Adrenal gland (tissue), 12 donors: ENCODE results near the gene COQ3. TPM values are rescaled to one million over a fixed set of nuclear protein-coding genes. Genes with fewer than 3 reads are reported as not detected.
"Not testable (repeated sequence)": the region's sequence is repeated elsewhere in the genome, so short reads cannot be mapped to it uniquely, and the experiment has no call there.

Experiments used
- DNase-seq, 7 donors: peaks; one replicate each; pipeline ENCODE4 v3.0.0-alpha.2; 2019 to 2020
- H3K27ac ChIP-seq, 5 donors: fragments of 200-600 bp; sonication (generic) in 4 of 5; 1 replicate in 3 of 5; 2 replicates in 2 of 5; pipeline versions ENCODE4 v1.5.1 to v1.8.0; 2016 to 2020; ENCODE audit warnings: mild to moderate bottlenecking in 1 of 5
- H3K27me3 ChIP-seq: fragments of 200-600 bp; 2 replicates; pipeline ENCODE4 v1.8.0; 2021
- H3K36me3 ChIP-seq, 2 donors: fragments of 200-600 bp; replicated peaks in 1 of 2; 1 replicate in 1 of 2; 2 replicates in 1 of 2; pipeline versions ENCODE4 v1.5.1 to v1.8.0; 2018 to 2022
- H3K4me1 ChIP-seq, 2 donors: fragments of 200-600 bp; replicated peaks in 1 of 2; 1 replicate in 1 of 2; 2 replicates in 1 of 2; pipeline versions ENCODE4 v1.5.1 to v1.8.0; 2018 to 2021
- H3K4me3 ChIP-seq, 4 donors: fragments of 200-600 bp; sonication (generic) in 3 of 4; one replicate each; pipeline ENCODE4 v1.5.1; 2016 to 2018
- H3K9me3 ChIP-seq, 3 donors: fragments of 200-600 bp; sonication (generic) in 1 of 3; replicated peaks in 1 of 3; 1 replicate in 2 of 3; 2 replicates in 1 of 3; pipeline versions ENCODE4 v1.5.1 to v1.8.0; 2016 to 2021
- CTCF ChIP-seq, 6 experiments: fragments of 450-650 bp in 4 of 6; fragments of 200-600 bp in 2 of 6; sonication (generic) in 1 of 6; IDR thresholded peaks; 1 replicate in 5 of 6; 2 replicates in 1 of 6; pipeline versions ENCODE4 v1.5.1 to v1.8.0; 2016 to 2021; ENCODE audit warnings: antibody characterized with exemption in 6 of 6, mild to moderate bottlenecking in 2 of 6, moderate library complexity in 1 of 6
- POLR2A ChIP-seq, 2 donors: fragments of 450-650 bp; IDR thresholded peaks; one replicate each; pipeline ENCODE4 v1.6.1; 2017; ENCODE audit warnings: antibody characterized with exemption in 2 of 2, mild to moderate bottlenecking in 2 of 2, moderate library complexity in 1 of 2
- WGBS, 4 donors: extraction: QIAGEN DNeasy Blood & Tissue Kit in 2 of 4; methylation state at CpG; one replicate each; pipeline versions ENCODE4 v1.1.5 to v1.1.7; 2013 to 2017; 5-methylcytosine and 5-hydroxymethylcytosine counted together
- intact Hi-C, 2 donors: fragments of 100-400 bp; cut with DNase I; formaldehyde crosslinking; loops; one replicate each; pipeline versions ENCODE4 v1.14.1 to v1.15.0; 2022 to 2023
- polyA plus RNA-seq, 3 donors: library from polyadenylated mRNA; stranded (reverse); fragments of 200-250 nt in 2 of 3; fragments of 350-450 nt in 1 of 3; fragmentation: Illumina TruSeq in 1 of 3; extraction: RNeasy Lipid Tissue Mini Kit (QIAGEN cat#74804) in 1 of 3; gene quantifications; one replicate each; pipeline ENCODE4 v1.2.3, GENCODE V29; 2013 to 2014
- total RNA-seq, 9 donors: library from RNA; depleted of rRNA in 4 of 9; stranded (reverse); fragments of >200 nt in 4 of 9; fragments of 120-200 nt in 1 of 9; fragmentation: NEBNext Ultra II Directional in 1 of 9; extraction: Animal tissue kit (Norgen Biotek cat#: 25700) in 1 of 9; gene quantifications; one replicate each; pipeline versions ENCODE4 v1.1.0 to v1.2.4, GENCODE V29; 2013 to 2023
- donor health status: healthy with polysubstance abuse.
- donor health status: Bipolar disorder and iron deficiency.
- donor health status: DM: yes; HTN: yes; CAD: no.
- donor health status: DM: no; HTN: no; CAD: no.
- donor health status: DM: no; HTN: no; CAD: no.
- donor health status: DM: yes; HTN: yes; CAD: no.

Gene COQ3
- total and polyA plus RNA-seq, 12 donors = 2.9 to 25.8 (median 9.5) TPM

GRCh38 chr6:99345164-99345563 lies 48.8 kb downstream of the COQ3 start:
- WGBS, 4 donors = 73 to 85% (median 79%) methylated on average over 4 of the region's 4 CpGs

GRCh38 chr6:99344289-99344688 lies 49.7 kb downstream of the COQ3 start:
- no peaks in the 10 kb centered on the region for H3K36me3 ChIP-seq
- intact Hi-C loops = no loop called here
- no peak for TF ChIP-seq POLR2A (IDR thresholded peaks at IDR 0.05)
- H3K4me3 ChIP-seq = no peak overlapping the region
- 46 to 69% (median 53%) methylated on average over 3 of the region's 3 CpGs for WGBS, 4 donors
- no peak for DNase-seq
- H3K9me3 ChIP-seq = no peaks in the 10 kb centered on the region
- no peak overlapping the region for H3K27ac ChIP-seq
- H3K27me3 ChIP-seq = peaks cover 3% of the 10 kb centered on the region
- no peaks in the 10 kb centered on the region for H3K4me1 ChIP-seq

More at GRCh38 chr6:99345164-99345563, 48.8 kb downstream of the COQ3 start:
- H3K27ac ChIP-seq = no peak overlapping the region
- H3K27me3 ChIP-seq = peaks cover 7% of the 10 kb centered on the region
- H3K4me1 ChIP-seq = peaks cover 0 to 5% of the 10 kb centered on the region in 2 donors
- H3K36me3 ChIP-seq = no peaks in the 10 kb centered on the region
- no peak for TF ChIP-seq POLR2A (IDR thresholded peaks at IDR 0.05)
- TF ChIP-seq CTCF (IDR thresholded peaks at IDR 0.05) = no peak
- no peaks in the 10 kb centered on the region for H3K9me3 ChIP-seq
- H3K4me3 ChIP-seq = no peak overlapping the region
- DNase-seq = no peak
- intact Hi-C loops = no loop called here

GRCh38 chr6:99341862-99342455 lies 52.0 kb downstream of the COQ3 start:
- Histone ChIP-seq H3K27me3 (no peaks in the 10 kb centered on the region), H3K4me3 (no peak overlapping the region), H3K9me3 (no peaks in the 10 kb centered on the region), H3K36me3 (no peaks in the 10 kb centered on the region), H3K27ac (no peak overlapping the region), H3K4me1 (no peaks in the 10 kb centered on the region)
- TF ChIP-seq POLR2A (IDR thresholded peaks at IDR 0.05) = no peak
- no peak for TF ChIP-seq CTCF (IDR thresholded peaks at IDR 0.05)
- intact Hi-C loops = no loop called here
- WGBS, 4 donors = 88 to 93% (median 91%) methylated on average over 5 of the region's 5 CpGs
- no peak for DNase-seq

- no peaks in the 10 kb centered on the region for H3K27me3 ChIP-seq
- WGBS, 4 donors = 53 to 56% (median 55%) methylated on average over 2 of the region's 2 CpGs
- intact Hi-C loops = loop anchor here in 1 of 2 donors (10.0 kb wide), 1 partner anchor 407 kb away; no protein-coding TSS in a partner anchor
- TF ChIP-seq CTCF (IDR thresholded peaks at IDR 0.05) (no peak), POLR2A (IDR thresholded peaks at IDR 0.05) (no peak)
- no peaks in the 10 kb centered on the region for H3K36me3 ChIP-seq
- no peaks in the 10 kb centered on the region for H3K9me3 ChIP-seq
- H3K4me1 ChIP-seq = no peaks in the 10 kb centered on the region
- H3K4me3 ChIP-seq = no peak overlapping the region
- no peak overlapping the region for H3K27ac ChIP-seq
- no peak for DNase-seq
Measured at GRCh38 chr6:99338188-99338587, 55.8 kb downstream of the COQ3 start.

GRCh38 chr6:99335298-99335697 lies 58.7 kb downstream of the COQ3 start:
- H3K36me3 ChIP-seq, H3K27me3 ChIP-seq, DNase-seq, H3K4me1 ChIP-seq, H3K27ac ChIP-seq, H3K9me3 ChIP-seq, H3K4me3 ChIP-seq: not testable (repeated sequence)
- intact Hi-C loops = loop anchor here in 1 of 2 donors (10.0 kb wide), 1 partner anchor 410 kb away; no protein-coding TSS in a partner anchor
- 75 to 78% (median 76%) methylated on average over 6 of the region's 6 CpGs for WGBS, 4 donors
